OCI-M2 (cell line): ENCODE results near the gene TNNI3.
A peak's percentile ranks its signal among the peaks of the same experiment; 100 is the strongest.
"Not testable (repeated sequence)": the region's sequence is repeated elsewhere in the genome, so short reads cannot be mapped to it uniquely, and the experiment has no call there.

Experiments
- DNase-seq: peaks from one replicate; lab custom pipeline; 2025; ENCODE audit not compliant: unreplicated experiment; lab: John Stamatoyannopoulos, UW

The TNNI3 gene

GRCh38 chr19:55173186-55173713 is 15.7 kb upstream of the TNNI3 start:
- no peak for DNase-seq

GRCh38 chr19:55172741-55173140 is 15.2 kb upstream of the TNNI3 start:
- DNase-seq = no peak

- not testable (repeated sequence) for DNase-seq
Measured at GRCh38 chr19:55172318-55172717, 14.8 kb upstream of the TNNI3 start.

GRCh38 chr19:55171440-55171839 is 13.9 kb upstream of the TNNI3 start:
- DNase-seq = no peak

- DNase-seq = no peak
Measured at GRCh38 chr19:55169136-55169535, 11.6 kb upstream of the TNNI3 start.

- peak; percentile 97 for DNase-seq
Measured at GRCh38 chr19:55166530-55167268, 9.2 kb upstream of the TNNI3 start, which contains the start of gene DNAAF3. TSS of gene DNAAF3 (minus strand) at chr19:55166613. CDS start at chr19:55166413, 200 bp downstream.

- DNase-seq = peak; percentile 66
Measured at GRCh38 chr19:55165952-55166529, 8.5 kb upstream of the TNNI3 start.

- no peak for DNase-seq
Measured at GRCh38 chr19:55161571-55162322, 4.2 kb upstream of the TNNI3 start.

GRCh38 chr19:55160986-55161365 is 3.4 kb upstream of the TNNI3 start:
- no peak for DNase-seq

- peak; percentile 64 for DNase-seq
Measured at GRCh38 chr19:55160128-55160985, 2.8 kb upstream of the TNNI3 start.

GRCh38 chr19:55158848-55159749 is 1.6 kb upstream of the TNNI3 start:
- peak; percentile 92 for DNase-seq

- DNase-seq = no peak
Measured at GRCh38 chr19:55158423-55158822, 891 bp upstream of the TNNI3 start.

- no peak for DNase-seq
Measured at GRCh38 chr19:55156202-55157063, 1.1 kb downstream of the TNNI3 start.

GRCh38 chr19:55155784-55156183 is 1.7 kb downstream of the TNNI3 start:
- not testable (repeated sequence) for DNase-seq

GRCh38 chr19:55153652-55154264 is 3.8 kb downstream of the TNNI3 start:
- DNase-seq = no peak

- DNase-seq = no peak
Measured at GRCh38 chr19:55152017-55152416, 5.5 kb downstream of the TNNI3 start.

GRCh38 chr19:55149078-55150003 is 8.2 kb downstream of the TNNI3 start, which contains the start of gene TNNT1:
TSS of gene TNNT1 (minus strand) at chr19:55149206. CDS start at chr19:55147157, 2,049 bp downstream.
- DNase-seq = no peak
